ENCODE data around the gene GLUL.

The GLUL gene

DNA sequence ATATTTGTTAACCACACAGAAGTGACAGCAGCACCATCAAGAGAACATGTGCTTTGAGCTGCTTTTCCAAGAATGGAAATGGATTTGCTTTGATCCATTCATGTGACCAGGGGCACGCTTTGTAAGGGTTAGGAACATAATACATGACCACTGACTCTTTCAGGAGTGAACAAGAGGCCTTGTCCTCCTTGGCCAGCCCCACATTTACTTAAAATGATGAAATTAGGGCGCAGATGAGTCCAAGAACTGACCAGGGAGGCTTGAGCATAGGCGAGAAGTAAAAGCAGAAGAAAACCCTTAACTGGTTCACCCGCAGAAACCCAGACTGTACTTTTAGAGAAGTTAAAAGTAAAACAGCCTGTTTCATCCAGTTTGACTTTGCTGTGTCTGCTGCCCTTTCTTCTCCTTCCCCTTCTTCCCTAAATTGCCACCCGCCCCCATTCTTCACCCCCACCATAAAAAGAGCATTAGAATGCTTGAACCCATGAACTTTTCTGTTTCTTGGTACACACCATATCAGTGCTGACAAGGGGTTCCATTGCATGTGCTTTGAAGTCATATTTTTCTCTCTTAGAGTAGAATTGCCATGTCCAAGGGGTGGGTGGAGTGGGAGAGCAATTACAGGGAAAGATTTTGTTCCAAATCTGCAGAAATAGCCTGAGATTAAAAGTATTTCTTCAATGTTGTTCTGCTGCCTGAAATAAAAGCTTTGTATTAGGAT, 2.6 kb upstream of the GLUL start:
- TF ChIP-seq ESRRG (CRISPR knock-in tag; IDR thresholded peaks at IDR 0.05) (no peak), ZC3H10 (CRISPR knock-in tag; IDR thresholded peaks at IDR 0.05) (no peak), PPARA (CRISPR knock-in tag; IDR thresholded peaks at IDR 0.05; ENCODE audit: borderline replicate concordance) (no peak), ISL1 (CRISPR knock-in tag; IDR thresholded peaks at IDR 0.05) (no peak), TCF4 (CRISPR knock-in tag; IDR thresholded peaks at IDR 0.05; ENCODE audit: borderline replicate concordance) (no peak), BACH2 (CRISPR knock-in tag; IDR thresholded peaks at IDR 0.05; ENCODE audit: borderline replicate concordance) (no peak), GLIS3 (CRISPR knock-in tag; IDR thresholded peaks at IDR 0.05) (no peak), ZNF565 (CRISPR knock-in tag; conservative IDR thresholded peaks at IDR 0.05; ENCODE audit: low read depth) (no peak), ZNF8 (CRISPR knock-in tag; IDR thresholded peaks at IDR 0.05) (no peak), RARB (CRISPR knock-in tag; IDR thresholded peaks at IDR 0.05) (no peak), CSDC2 (CRISPR knock-in tag; IDR thresholded peaks at IDR 0.05) (no peak), ARNTL (CRISPR knock-in tag; IDR thresholded peaks at IDR 0.05; ENCODE audit: borderline replicate concordance, low read depth) (no peak), OSR1 (CRISPR knock-in tag; IDR thresholded peaks at IDR 0.05) (no peak), ZNF70 (CRISPR knock-in tag; IDR thresholded peaks at IDR 0.05) (no peak), ZFP3 (CRISPR knock-in tag; IDR thresholded peaks at IDR 0.05) (no peak)
- TF ChIP-seq, protein P1, sequence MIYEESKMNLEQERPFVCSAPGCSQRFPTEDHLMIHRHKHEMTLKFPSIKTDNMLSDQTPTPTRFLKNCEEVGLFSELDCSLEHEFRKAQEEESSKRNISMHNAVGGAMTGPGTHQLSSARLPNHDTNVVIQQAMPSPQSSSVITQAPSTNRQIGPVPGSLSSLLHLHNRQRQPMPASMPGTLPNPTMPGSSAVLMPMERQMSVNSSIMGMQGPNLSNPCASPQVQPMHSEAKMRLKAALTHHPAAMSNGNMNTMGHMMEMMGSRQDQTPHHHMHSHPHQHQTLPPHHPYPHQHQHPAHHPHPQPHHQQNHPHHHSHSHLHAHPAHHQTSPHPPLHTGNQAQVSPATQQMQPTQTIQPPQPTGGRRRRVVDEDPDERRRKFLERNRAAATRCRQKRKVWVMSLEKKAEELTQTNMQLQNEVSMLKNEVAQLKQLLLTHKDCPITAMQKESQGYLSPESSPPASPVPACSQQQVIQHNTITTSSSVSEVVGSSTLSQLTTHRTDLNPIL (CRISPR knock-in tag; IDR thresholded peaks at IDR 0.05; ENCODE audit: low read depth) = no peak
- TF ChIP-seq, protein P2, sequence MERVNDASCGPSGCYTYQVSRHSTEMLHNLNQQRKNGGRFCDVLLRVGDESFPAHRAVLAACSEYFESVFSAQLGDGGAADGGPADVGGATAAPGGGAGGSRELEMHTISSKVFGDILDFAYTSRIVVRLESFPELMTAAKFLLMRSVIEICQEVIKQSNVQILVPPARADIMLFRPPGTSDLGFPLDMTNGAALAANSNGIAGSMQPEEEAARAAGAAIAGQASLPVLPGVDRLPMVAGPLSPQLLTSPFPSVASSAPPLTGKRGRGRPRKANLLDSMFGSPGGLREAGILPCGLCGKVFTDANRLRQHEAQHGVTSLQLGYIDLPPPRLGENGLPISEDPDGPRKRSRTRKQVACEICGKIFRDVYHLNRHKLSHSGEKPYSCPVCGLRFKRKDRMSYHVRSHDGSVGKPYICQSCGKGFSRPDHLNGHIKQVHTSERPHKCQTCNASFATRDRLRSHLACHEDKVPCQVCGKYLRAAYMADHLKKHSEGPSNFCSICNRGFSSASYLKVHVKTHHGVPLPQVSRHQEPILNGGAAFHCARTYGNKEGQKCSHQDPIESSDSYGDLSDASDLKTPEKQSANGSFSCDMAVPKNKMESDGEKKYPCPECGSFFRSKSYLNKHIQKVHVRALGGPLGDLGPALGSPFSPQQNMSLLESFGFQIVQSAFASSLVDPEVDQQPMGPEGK (CRISPR knock-in tag; IDR thresholded peaks at IDR 0.05; ENCODE audit: borderline replicate concordance) = no peak
- TF ChIP-seq, protein P3, sequence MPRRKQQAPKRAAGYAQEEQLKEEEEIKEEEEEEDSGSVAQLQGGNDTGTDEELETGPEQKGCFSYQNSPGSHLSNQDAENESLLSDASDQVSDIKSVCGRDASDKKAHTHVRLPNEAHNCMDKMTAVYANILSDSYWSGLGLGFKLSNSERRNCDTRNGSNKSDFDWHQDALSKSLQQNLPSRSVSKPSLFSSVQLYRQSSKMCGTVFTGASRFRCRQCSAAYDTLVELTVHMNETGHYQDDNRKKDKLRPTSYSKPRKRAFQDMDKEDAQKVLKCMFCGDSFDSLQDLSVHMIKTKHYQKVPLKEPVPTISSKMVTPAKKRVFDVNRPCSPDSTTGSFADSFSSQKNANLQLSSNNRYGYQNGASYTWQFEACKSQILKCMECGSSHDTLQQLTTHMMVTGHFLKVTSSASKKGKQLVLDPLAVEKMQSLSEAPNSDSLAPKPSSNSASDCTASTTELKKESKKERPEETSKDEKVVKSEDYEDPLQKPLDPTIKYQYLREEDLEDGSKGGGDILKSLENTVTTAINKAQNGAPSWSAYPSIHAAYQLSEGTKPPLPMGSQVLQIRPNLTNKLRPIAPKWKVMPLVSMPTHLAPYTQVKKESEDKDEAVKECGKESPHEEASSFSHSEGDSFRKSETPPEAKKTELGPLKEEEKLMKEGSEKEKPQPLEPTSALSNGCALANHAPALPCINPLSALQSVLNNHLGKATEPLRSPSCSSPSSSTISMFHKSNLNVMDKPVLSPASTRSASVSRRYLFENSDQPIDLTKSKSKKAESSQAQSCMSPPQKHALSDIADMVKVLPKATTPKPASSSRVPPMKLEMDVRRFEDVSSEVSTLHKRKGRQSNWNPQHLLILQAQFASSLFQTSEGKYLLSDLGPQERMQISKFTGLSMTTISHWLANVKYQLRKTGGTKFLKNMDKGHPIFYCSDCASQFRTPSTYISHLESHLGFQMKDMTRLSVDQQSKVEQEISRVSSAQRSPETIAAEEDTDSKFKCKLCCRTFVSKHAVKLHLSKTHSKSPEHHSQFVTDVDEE (CRISPR knock-in tag; IDR thresholded peaks at IDR 0.05) = no peak
- TF ChIP-seq, protein P4, sequence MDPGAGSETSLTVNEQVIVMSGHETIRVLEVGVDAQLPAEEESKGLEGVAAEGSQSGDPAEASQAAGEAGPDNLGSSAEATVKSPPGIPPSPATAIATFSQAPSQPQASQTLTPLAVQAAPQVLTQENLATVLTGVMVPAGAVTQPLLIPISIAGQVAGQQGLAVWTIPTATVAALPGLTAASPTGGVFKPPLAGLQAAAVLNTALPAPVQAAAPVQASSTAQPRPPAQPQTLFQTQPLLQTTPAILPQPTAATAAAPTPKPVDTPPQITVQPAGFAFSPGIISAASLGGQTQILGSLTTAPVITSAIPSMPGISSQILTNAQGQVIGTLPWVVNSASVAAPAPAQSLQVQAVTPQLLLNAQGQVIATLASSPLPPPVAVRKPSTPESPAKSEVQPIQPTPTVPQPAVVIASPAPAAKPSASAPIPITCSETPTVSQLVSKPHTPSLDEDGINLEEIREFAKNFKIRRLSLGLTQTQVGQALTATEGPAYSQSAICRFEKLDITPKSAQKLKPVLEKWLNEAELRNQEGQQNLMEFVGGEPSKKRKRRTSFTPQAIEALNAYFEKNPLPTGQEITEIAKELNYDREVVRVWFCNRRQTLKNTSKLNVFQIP (CRISPR knock-in tag; IDR thresholded peaks at IDR 0.05; ENCODE audit: borderline replicate concordance, low read depth) = no peak
- TF ChIP-seq, protein P5, sequence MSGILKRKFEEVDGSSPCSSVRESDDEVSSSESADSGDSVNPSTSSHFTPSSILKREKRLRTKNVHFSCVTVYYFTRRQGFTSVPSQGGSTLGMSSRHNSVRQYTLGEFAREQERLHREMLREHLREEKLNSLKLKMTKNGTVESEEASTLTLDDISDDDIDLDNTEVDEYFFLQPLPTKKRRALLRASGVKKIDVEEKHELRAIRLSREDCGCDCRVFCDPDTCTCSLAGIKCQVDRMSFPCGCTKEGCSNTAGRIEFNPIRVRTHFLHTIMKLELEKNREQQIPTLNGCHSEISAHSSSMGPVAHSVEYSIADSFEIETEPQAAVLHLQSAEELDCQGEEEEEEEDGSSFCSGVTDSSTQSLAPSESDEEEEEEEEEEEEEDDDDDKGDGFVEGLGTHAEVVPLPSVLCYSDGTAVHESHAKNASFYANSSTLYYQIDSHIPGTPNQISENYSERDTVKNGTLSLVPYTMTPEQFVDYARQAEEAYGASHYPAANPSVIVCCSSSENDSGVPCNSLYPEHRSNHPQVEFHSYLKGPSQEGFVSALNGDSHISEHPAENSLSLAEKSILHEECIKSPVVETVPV (CRISPR knock-in tag; IDR thresholded peaks at IDR 0.05) = no peak
- no peak for ATAC-seq

DNA sequence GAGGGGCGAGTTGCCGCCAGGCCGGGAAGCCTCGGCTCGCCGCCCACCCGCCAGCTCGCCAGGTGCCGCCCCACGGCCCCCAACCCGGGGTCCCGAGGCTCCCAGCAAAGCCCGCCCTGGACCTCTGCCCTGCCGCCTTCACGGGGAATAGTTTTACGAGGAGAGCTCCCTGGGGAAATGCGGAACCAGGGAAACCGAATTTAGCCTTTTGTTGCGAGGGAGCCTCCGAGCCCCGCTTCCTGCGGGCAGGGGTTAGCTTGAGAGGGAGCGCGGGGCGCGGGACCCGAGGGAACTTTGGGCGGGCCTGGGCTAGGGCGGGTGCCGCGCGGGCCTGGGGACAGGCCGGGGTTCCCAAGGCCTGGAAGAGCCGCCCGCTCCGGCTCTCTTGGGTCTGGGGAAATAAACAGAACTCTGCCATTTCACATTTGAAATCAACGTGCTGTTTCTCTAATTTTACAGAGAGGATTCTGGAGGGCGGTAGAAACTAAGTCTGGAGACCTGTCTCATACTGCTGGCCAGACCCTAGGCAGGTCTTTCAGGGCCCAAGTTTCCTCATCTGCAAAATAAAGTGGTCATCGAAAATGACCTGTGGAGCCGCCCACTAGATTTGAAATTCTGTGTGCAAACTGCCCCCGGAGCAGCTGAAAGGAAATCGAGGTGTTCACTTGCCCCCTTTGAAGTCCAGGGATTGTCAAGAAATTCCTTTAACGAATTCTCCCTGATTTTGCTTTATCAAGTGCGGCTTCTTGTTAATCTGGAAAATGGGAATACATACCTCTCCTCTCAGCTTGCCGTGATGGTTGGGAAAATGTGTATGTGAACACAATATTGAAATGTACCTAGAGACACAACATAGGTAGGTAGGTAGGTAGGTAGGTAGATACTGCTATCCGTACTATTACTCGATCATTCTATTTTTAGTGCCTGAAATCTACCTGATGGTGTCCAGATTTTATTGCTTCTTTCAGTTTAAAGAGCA, 749 bp upstream of the GLUL start:
- TF ChIP-seq PPARA (CRISPR knock-in tag; IDR thresholded peaks at IDR 0.05; ENCODE audit: borderline replicate concordance) (no peak), ZFP30 (CRISPR knock-in tag; IDR thresholded peaks at IDR 0.05) (no peak), OSR1 (CRISPR knock-in tag; IDR thresholded peaks at IDR 0.05) (no peak), RARB (CRISPR knock-in tag; IDR thresholded peaks at IDR 0.05) (no peak), TOX (CRISPR knock-in tag; IDR thresholded peaks at IDR 0.05; ENCODE audit: borderline replicate concordance) (no peak), ARNTL (CRISPR knock-in tag; IDR thresholded peaks at IDR 0.05; ENCODE audit: borderline replicate concordance, low read depth) (no peak)
- TF ChIP-seq, protein P2 (CRISPR knock-in tag; IDR thresholded peaks at IDR 0.05; ENCODE audit: borderline replicate concordance) = no peak
- TF ChIP-seq, protein P3 (CRISPR knock-in tag; IDR thresholded peaks at IDR 0.05) = no peak
- ATAC-seq = peak; percentile 23
